ENCODE results near the gene CGNL1.

DNA sequence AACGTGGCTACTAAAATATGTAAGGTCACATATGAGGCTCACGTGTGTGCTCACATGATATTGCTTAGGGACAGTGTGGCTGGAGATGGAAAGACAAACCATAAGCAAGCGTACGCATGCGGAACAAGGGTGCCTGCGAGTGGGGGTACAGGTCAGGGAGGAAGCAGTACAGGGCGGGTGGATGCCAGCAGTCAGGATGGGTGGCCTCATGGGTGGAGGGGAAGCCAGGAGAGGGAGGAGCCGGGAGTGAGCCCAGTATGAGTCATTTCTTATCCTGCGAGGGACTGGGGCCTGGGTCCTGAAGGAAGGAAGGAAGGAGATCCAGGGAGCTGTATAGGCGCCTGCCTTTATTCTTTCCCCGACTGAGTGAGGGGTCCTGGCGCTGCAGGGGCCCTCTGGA is 42.0 kb upstream of the CGNL1 start:
- no peak for TF ChIP-seq EZH2 (optimal IDR thresholded peaks at IDR 0.05; ENCODE audit: low read depth, low read length)
- TF ChIP-seq CTCF (IDR thresholded peaks at IDR 0.05; ENCODE audit: low read length), result no peak
